Osteocyte (in vitro differentiated cells): ENCODE results near the gene CUBN. TPM values are rescaled to one million over a fixed set of nuclear protein-coding genes. Genes with fewer than 3 reads are reported as not detected.

ENCODE experiments used
- DNase-seq: peaks from one replicate; pipeline ENCODE4 v3.0.0; 2021; ENCODE audit warnings: mixed read lengths; ENCODE audit not compliant: unreplicated experiment; ENCODE audit errors: extremely low spot score
- H3K27ac Mint-ChIP-seq: one replicate; pipeline ENCODE4 v1.8.0; 2021; ENCODE audit warnings: mild to moderate bottlenecking, mixed read lengths; ENCODE audit not compliant: unreplicated experiment
- H3K27me3 Mint-ChIP-seq: one replicate; pipeline ENCODE4 v1.8.0; 2021; ENCODE audit warnings: mixed read lengths; ENCODE audit not compliant: unreplicated experiment
- H3K36me3 Mint-ChIP-seq: one replicate; pipeline ENCODE4 v1.8.0; 2021; ENCODE audit warnings: mixed read lengths; ENCODE audit not compliant: unreplicated experiment
- H3K4me1 Mint-ChIP-seq: one replicate; pipeline ENCODE4 v1.8.0; 2021; ENCODE audit warnings: mixed read lengths; ENCODE audit not compliant: unreplicated experiment
- H3K4me3 Mint-ChIP-seq: one replicate; pipeline ENCODE4 v1.8.0; 2021; ENCODE audit warnings: mild to moderate bottlenecking, moderate library complexity, mixed read lengths; ENCODE audit not compliant: unreplicated experiment
- H3K9me3 Mint-ChIP-seq: one replicate; pipeline ENCODE4 v1.8.0; 2021; ENCODE audit warnings: mixed read lengths; ENCODE audit not compliant: unreplicated experiment
- total RNA-seq: library from RNA; stranded (reverse); gene quantifications from 2 replicates; pipeline ENCODE4 v1.2.1, GENCODE V29; 2021
- TF ChIP-seq, protein P1 (sequence below): fragments of 200-600 bp; sonication (generic); IDR thresholded peaks from 2 replicates; pipeline ENCODE4 v1.5.0; 2021; ENCODE audit warnings: antibody characterized with exemption, mild to moderate bottlenecking, moderate library complexity

Gene CUBN
- total RNA-seq, 1 donor from 2014 or later: 1.4 TPM

DNA sequence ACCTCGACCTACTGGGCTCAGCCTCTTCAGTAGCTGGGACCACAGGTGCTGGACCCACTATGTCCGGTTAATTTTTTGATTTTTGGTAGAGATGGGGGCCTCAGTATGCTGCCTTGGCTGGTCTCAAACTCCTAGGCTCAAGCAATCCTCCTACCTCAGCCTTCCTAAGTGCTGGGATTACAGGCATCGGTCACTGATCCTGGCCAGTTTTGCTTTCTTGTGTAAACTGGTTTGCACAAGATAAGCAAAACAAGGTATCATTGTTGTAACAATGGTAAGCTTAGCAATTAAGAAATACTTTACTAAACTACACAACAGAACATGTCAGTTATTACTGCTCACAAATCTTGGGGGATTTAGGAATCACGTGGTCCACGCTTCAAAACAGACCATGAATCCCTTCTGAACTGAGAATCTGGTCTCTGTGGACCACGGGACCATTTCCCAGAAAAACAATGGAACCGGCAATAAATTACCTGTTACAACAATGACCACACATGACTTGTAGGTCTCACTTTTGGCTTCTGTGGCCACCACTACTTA, 349.2 kb downstream of the CUBN start:
- no peak overlapping the region for H3K27ac Mint-ChIP-seq
- H3K36me3 Mint-ChIP-seq: peaks cover 3% of the 10 kb centered on the region
- peak; percentile 42 for DNase-seq
- no peaks in the 10 kb centered on the region for H3K27me3 Mint-ChIP-seq
- H3K9me3 Mint-ChIP-seq: no peaks in the 10 kb centered on the region
- TF ChIP-seq, protein P1, sequence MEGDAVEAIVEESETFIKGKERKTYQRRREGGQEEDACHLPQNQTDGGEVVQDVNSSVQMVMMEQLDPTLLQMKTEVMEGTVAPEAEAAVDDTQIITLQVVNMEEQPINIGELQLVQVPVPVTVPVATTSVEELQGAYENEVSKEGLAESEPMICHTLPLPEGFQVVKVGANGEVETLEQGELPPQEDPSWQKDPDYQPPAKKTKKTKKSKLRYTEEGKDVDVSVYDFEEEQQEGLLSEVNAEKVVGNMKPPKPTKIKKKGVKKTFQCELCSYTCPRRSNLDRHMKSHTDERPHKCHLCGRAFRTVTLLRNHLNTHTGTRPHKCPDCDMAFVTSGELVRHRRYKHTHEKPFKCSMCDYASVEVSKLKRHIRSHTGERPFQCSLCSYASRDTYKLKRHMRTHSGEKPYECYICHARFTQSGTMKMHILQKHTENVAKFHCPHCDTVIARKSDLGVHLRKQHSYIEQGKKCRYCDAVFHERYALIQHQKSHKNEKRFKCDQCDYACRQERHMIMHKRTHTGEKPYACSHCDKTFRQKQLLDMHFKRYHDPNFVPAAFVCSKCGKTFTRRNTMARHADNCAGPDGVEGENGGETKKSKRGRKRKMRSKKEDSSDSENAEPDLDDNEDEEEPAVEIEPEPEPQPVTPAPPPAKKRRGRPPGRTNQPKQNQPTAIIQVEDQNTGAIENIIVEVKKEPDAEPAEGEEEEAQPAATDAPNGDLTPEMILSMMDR: no peak
- H3K4me3 Mint-ChIP-seq: no peak overlapping the region
- peaks cover 8% of the 10 kb centered on the region for H3K4me1 Mint-ChIP-seq

GRCh38 chr10:16779384-16779915, 350.2 kb downstream of the CUBN start:
- Mint-ChIP-seq H3K4me3 (no peak overlapping the region), H3K27me3 (no peaks in the 10 kb centered on the region), H3K36me3 (peaks cover 4% of the 10 kb centered on the region), H3K9me3 (no peaks in the 10 kb centered on the region), H3K27ac (no peak overlapping the region), H3K4me1 (peaks cover 8% of the 10 kb centered on the region)
- DNase-seq: no peak
- TF ChIP-seq, protein P1: no peak

GRCh38 chr10:16777473-16778370, 351.9 kb downstream of the CUBN start:
- peak overlapping the region; percentile 40 for H3K27ac Mint-ChIP-seq
- no peak overlapping the region for H3K4me3 Mint-ChIP-seq
- no peaks in the 10 kb centered on the region for H3K27me3 Mint-ChIP-seq
- H3K9me3 Mint-ChIP-seq: no peaks in the 10 kb centered on the region
- peaks cover 4% of the 10 kb centered on the region for H3K36me3 Mint-ChIP-seq
- peaks cover 8% of the 10 kb centered on the region for H3K4me1 Mint-ChIP-seq
- DNase-seq: peak; percentile 46
- TF ChIP-seq, protein P1: peak; percentile 81

GRCh38 chr10:16776896-16777295, 352.7 kb downstream of the CUBN start:
- H3K9me3 Mint-ChIP-seq: no peaks in the 10 kb centered on the region
- peaks cover 8% of the 10 kb centered on the region for H3K4me1 Mint-ChIP-seq
- no peak overlapping the region for H3K27ac Mint-ChIP-seq
- no peaks in the 10 kb centered on the region for H3K27me3 Mint-ChIP-seq
- H3K4me3 Mint-ChIP-seq: no peak overlapping the region
- DNase-seq: no peak
- TF ChIP-seq, protein P1: no peak
- H3K36me3 Mint-ChIP-seq: peaks cover 4% of the 10 kb centered on the region

Other genes starting within 250 kb of the CUBN start
- gene TRDMT1, start 71.9 kb upstream of the CUBN start, total RNA-seq: 5.9 and 6.6 TPM in 2 replicates
- 2,114 and 2,178 TPM in 2 replicates for gene VIM, start 98.4 kb upstream of the CUBN start, total RNA-seq